BLaER1 (cell line): ENCODE results near the gene TNFRSF8.

Experiments
- H3K27ac ChIP-seq: shearing (Covaris generic); formaldehyde crosslinking; 2 replicates; pipeline ENCODE4 v1.8.1; 2022
- H3K27me3 ChIP-seq: shearing (Covaris generic); formaldehyde crosslinking; 2 replicates; pipeline ENCODE4 v1.8.1; 2022
- H3K36me3 ChIP-seq: shearing (Covaris generic); formaldehyde crosslinking; 2 replicates; pipeline ENCODE4 v1.8.1; 2022
- H3K4me1 ChIP-seq: shearing (Covaris generic); formaldehyde crosslinking; 2 replicates; pipeline ENCODE4 v1.8.1; 2022
- H3K4me2 ChIP-seq: shearing (Covaris generic); formaldehyde crosslinking; 2 replicates; pipeline ENCODE4 v1.8.1; 2022
- H3K4me3 ChIP-seq: shearing (Covaris generic); formaldehyde crosslinking; 2 replicates; pipeline ENCODE4 v1.8.1; 2022
- H3K9ac ChIP-seq: shearing (Covaris generic); formaldehyde crosslinking; 2 replicates; pipeline ENCODE4 v1.8.1; 2022
- H3K9me3 ChIP-seq: shearing (Covaris generic); formaldehyde crosslinking; 2 replicates; pipeline ENCODE4 v1.8.1; 2022
- H4K20me1 ChIP-seq: shearing (Covaris generic); formaldehyde crosslinking; 2 replicates; pipeline ENCODE4 v1.8.1; 2022
- Cebpa-rat ChIP-seq: shearing (Covaris generic); IDR thresholded peaks from 2 replicates; pipeline ENCODE4 v1.8.1; 2022

Gene TNFRSF8

DNA sequence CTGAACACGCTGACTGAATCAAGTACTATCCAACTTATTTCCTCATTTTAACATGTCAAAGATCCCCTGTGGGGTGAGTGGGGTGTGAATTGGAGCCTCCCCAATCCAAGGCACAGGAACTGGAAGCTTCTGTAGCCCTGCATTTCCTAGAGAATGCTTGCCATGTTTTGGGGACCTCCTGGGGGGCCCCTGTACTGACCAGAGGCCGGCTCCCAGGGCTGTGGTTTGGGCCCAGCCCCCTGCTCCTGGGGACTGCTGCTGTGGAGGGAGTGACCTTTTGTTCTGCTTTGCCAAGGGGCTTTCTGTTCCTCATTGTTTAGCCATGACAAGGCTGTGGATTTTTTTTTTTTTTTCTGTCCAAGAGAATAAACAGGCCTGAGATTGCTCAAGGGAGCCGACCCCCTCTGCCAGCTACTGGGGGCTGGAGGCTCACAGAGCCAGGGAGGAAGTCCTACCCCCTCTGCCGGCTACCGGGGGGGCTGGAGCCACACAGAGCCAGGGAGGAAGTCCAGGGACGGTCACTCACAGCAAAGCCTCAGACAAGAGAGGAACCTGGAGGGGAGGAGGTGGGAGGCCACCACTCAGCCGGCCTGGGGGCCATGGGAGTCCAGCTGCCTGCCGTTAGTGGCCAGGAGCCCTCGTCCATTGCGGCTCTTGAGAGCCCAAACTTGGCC lies 121.0 kb downstream of the TNFRSF8 start:
- Histone ChIP-seq H3K9me3 (no peaks in the 10 kb centered on the region), H3K36me3 (no peaks in the 10 kb centered on the region), H3K27me3 (no peaks in the 10 kb centered on the region), H3K4me1 (peaks cover 60% of the 10 kb centered on the region), H3K9ac (peak overlapping the region; percentile 63), H3K4me3 (no peak overlapping the region), H3K27ac (peak overlapping the region; percentile 73), H4K20me1 (peaks cover 20% of the 10 kb centered on the region; the same call in 1 of the 2 replicates), H3K4me2 (peak overlapping the region; percentile 78)
- no peak for TF ChIP-seq Cebpa-rat

DNA sequence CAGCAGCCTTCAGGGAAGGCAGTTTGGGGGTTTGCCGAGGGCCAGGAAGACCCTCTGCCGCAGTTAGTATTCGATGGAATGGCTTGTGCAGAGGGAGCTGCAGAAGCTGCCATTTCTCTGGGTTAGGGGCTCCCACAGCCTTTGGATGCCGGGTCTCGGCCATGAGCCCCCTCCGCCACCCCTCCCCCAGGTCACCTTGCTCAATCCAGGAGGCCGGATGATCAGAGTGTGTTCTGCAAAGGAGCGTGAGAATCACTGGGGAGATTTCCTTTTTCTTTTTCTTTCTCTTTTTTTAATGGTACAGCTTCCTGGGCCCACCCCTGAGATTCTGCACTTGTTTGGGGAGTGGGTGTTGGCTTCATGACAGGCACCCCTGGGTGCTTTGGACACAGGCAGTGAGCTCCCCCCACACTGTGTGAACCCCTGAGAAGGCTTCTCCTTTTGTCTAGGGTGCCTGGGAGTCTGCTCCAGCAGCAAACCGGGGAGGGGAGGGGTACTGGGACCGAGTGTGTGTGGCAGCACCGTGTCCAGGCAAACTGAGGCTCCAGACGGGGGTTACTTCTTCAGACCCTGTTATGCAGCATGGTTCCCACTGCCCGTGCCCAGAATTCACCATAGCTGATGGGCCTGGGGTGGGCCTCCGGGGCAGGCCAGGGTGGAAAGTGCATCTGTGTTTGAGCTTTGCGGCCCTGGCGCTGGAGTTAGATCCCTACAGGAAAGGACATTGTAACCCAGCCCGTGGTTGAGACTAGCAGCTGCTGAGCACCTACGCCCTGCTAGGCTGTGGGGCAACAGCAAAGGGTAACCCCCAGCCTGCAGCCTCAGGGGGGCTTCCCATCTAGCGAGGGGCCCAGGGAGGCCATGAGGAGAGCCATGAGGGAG lies 122.2 kb downstream of the TNFRSF8 start:
- peaks cover 10% of the 10 kb centered on the region; the same call in 1 of the 2 replicates for H4K20me1 ChIP-seq
- no peak overlapping the region for H3K4me3 ChIP-seq
- H3K9me3 ChIP-seq, result no peaks in the 10 kb centered on the region
- H3K27ac ChIP-seq, result peak overlapping the region; percentile 73
- H3K4me2 ChIP-seq, result peak overlapping the region; percentile 78
- no peak for TF ChIP-seq Cebpa-rat
- H3K36me3 ChIP-seq, result no peaks in the 10 kb centered on the region
- no peaks in the 10 kb centered on the region for H3K27me3 ChIP-seq
- peaks cover 49% of the 10 kb centered on the region for H3K4me1 ChIP-seq
- peak overlapping the region; percentile 25; the same call in 1 of the 2 replicates for H3K9ac ChIP-seq

DNA sequence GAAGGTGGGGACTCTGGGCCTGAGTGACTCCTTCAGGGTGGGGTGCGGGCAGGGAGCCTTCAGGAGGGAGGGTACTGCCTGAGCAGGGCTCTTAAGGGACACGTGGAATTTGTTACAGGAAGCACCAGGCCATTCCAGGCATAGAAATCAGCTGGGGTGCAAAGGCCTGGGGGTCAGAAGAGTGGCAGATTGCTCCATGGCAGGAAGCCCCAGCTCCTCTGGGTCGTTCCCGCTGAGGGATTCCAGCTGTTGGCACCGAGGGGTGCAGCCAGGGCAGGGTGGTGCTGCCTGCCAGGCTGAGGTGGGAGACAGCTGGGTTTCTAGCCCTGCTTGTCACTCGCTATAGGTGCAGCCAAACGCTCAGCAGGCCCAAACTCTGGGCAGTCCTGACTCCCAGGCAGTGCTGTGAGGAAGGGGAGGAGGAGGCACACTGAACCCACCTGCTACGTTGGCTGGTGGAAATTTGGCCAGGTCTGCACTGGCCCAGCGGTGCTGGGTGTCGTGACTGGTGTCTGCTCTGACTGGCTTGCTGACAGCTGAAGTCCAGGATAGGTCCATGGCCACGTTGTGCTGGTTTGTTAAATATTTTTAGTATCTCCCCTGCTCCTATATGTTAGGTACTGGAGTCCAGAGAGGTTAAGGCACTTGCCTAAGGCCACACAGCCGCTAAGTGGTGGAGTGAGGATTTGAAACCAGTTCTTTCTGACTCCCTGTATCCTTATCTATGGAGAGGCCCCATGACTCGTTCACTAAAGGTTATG lies 123.0 kb downstream of the TNFRSF8 start:
- 0 out of 2 replicates have a peak, but pooled peaks cover 3% of the 10 kb centered on the region for H4K20me1 ChIP-seq
- H3K9ac ChIP-seq, result peak overlapping the region; percentile 25; the same call in 1 of the 2 replicates
- no peaks in the 10 kb centered on the region for H3K36me3 ChIP-seq
- no peaks in the 10 kb centered on the region for H3K9me3 ChIP-seq
- no peaks in the 10 kb centered on the region for H3K27me3 ChIP-seq
- H3K4me1 ChIP-seq, result peaks cover 46% of the 10 kb centered on the region
- H3K27ac ChIP-seq, result peak overlapping the region; percentile 56
- H3K4me3 ChIP-seq, result no peak overlapping the region
- no peak for TF ChIP-seq Cebpa-rat
- peak overlapping the region; percentile 78 for H3K4me2 ChIP-seq

DNA sequence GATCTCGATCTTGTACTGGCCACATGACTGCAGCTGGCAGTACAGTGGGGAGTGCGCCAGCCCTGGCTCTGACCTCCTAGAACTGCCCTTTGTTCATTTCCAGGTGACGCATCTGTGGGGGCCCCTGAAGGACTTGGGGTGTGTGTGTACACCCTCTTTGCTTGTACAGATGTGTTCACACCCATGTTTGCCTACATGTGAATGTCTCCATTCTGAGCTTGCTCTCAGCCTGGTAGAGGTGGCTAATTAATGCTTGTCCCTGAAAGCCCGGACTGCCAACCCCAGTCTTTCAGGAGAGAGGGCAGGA lies 123.5 kb downstream of the TNFRSF8 start:
- H3K27ac ChIP-seq, result no peak overlapping the region
- no peak overlapping the region for H3K9ac ChIP-seq
- TF ChIP-seq Cebpa-rat, result no peak
- H3K4me2 ChIP-seq, result peak overlapping the region; percentile 78; the same call in 1 of the 2 replicates
- H3K9me3 ChIP-seq, result no peaks in the 10 kb centered on the region
- H3K4me3 ChIP-seq, result no peak overlapping the region
- H3K27me3 ChIP-seq, result no peaks in the 10 kb centered on the region
- no peaks in the 10 kb centered on the region for H4K20me1 ChIP-seq
- peaks cover 51% of the 10 kb centered on the region for H3K4me1 ChIP-seq
- H3K36me3 ChIP-seq, result no peaks in the 10 kb centered on the region

DNA sequence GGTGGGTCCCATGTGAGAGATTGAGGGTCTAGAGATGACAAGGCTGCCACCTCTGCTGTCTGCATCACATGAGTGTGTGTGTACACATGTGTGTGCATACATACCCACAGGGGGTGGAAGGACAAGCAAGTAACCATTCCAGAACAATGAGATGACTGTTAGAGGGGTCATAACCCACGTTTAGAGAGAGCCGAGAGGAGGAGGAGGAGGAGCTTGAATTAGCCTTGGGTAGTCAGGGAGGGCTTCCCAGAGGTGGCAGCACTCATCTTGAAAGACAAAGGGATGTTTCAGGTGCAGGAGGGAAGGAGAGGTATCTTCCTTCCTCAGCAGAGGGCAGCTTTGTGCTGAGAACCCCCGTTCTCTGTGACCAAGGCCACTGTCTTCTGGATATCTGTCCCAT lies 125.0 kb downstream of the TNFRSF8 start:
- H3K36me3 ChIP-seq, result no peaks in the 10 kb centered on the region
- H3K27ac ChIP-seq, result no peak overlapping the region
- no peak overlapping the region for H3K4me3 ChIP-seq
- no peak overlapping the region for H3K9ac ChIP-seq
- H3K9me3 ChIP-seq, result no peaks in the 10 kb centered on the region
- peaks cover 51% of the 10 kb centered on the region for H3K4me1 ChIP-seq
- H4K20me1 ChIP-seq, result no peaks in the 10 kb centered on the region
- H3K4me2 ChIP-seq, result no peak overlapping the region
- H3K27me3 ChIP-seq, result no peaks in the 10 kb centered on the region
- no peak for TF ChIP-seq Cebpa-rat

DNA sequence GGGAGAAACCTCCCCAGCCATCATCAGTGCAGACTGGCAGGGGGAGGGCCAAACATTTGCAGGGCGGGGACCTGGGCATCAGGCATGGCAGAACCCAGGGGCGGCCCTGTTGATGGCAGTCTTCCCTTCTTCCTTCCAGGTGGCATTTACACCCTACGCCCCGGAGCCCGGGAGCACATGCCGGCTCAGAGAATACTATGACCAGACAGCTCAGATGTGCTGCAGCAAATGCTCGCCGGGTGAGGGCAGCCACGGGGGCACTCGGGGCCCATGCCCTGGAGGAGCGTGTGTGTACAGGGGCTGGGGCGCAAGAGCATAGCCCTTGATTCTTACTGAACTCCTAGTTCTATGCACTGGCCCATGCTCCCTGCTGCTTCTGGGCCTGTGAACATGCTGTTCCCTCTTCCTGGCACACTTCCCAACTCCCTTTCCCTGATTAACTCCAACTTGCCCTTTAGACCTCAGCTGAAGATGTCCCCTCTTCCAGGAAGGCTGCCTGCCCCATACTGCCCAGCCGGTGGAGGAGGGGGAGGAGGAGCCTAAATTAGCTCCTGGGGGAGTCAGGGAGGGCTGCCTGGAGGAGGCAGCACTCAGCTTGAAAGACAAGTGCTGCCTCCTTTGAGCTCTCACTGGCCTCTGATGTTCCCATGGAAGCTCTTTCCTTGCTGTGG lies 125.7 kb downstream of the TNFRSF8 start:
- no peak overlapping the region for H3K4me2 ChIP-seq
- H3K27me3 ChIP-seq, result no peaks in the 10 kb centered on the region
- peaks cover 50% of the 10 kb centered on the region for H3K4me1 ChIP-seq
- no peak overlapping the region for H3K27ac ChIP-seq
- no peak overlapping the region for H3K4me3 ChIP-seq
- TF ChIP-seq Cebpa-rat, result no peak
- H4K20me1 ChIP-seq, result no peaks in the 10 kb centered on the region
- H3K36me3 ChIP-seq, result no peaks in the 10 kb centered on the region
- no peaks in the 10 kb centered on the region for H3K9me3 ChIP-seq
- H3K9ac ChIP-seq, result no peak overlapping the region

DNA sequence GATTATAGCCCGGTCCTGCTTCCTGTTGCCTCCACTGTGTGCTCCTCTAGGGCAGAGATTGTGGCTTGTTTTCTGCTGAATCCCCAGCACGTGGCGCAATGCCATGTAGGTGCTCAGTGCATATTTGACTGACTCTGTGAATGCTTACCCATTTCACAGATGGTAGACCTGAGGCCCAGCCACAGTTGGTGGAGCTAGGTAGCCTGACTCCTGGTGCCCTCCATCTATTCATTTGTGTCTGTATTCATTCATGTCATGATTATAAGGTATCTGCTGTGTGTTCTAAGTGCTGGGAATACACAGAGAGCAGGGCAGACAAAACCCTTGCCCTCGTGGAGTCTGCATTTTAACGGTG lies 126.2 kb downstream of the TNFRSF8 start:
- Histone ChIP-seq H3K4me2 (no peak overlapping the region), H3K4me1 (peaks cover 45% of the 10 kb centered on the region), H3K9ac (no peak overlapping the region), H4K20me1 (no peaks in the 10 kb centered on the region), H3K4me3 (no peak overlapping the region), H3K27ac (no peak overlapping the region), H3K9me3 (no peaks in the 10 kb centered on the region), H3K36me3 (no peaks in the 10 kb centered on the region), H3K27me3 (no peaks in the 10 kb centered on the region)
- TF ChIP-seq Cebpa-rat, result no peak

DNA sequence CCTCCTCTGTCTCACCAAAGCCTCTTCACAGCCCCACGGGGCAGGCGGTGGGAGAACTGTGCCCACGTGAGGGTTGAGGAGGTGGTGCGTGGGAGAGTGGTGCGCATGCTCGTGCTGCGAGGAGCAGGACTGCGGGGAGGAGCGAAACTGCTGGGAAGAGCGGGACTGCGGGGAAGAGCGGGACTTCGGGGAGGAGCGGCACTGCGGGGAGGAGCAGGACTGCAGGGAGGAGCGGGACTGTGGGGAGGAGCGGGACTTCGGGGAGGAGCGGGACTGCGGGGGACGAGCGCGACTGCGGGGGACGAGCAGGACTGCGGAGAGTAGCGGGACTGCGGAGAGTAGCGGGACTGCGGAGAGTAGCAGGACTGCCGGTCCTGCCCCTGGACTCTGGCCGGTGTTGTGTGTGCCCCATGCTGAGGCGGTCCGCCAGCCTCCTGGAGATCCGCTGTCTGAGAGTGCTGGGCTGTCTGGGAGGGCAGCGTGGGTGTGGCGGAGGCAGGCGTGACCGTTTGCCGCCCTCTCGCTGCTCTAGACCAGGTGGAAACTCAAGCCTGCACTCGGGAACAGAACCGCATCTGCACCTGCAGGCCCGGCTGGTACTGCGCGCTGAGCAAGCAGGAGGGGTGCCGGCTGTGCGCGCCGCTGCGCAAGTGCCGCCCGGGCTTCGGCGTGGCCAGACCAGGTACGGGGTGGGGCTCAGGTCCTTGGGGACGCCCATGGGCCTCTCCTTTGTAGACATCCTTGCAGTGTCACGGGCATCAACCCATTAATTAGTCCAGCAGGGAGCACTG lies 128.3 kb downstream of the TNFRSF8 start:
- Histone ChIP-seq H3K4me3 (no peak overlapping the region), H3K9ac (no peak overlapping the region), H3K4me2 (peak overlapping the region; percentile 42), H3K27me3 (no peaks in the 10 kb centered on the region), H4K20me1 (no peaks in the 10 kb centered on the region), H3K36me3 (no peaks in the 10 kb centered on the region), H3K4me1 (peaks cover 29% of the 10 kb centered on the region), H3K9me3 (no peaks in the 10 kb centered on the region), H3K27ac (no peak overlapping the region)
- no peak for TF ChIP-seq Cebpa-rat
